HG03571 (cell line): Measurements from ENCODE around the gene ZNF345.

Experiments
- ATAC-seq: cut with Tn5 transposase; IDR thresholded peaks from one replicate; pipeline ENCODE4 v1.9.1; 2021; ENCODE audit not compliant: unreplicated experiment

ZNF345 gene

GRCh38 chr19:36916991-36917390 is 66.3 kb downstream of the ZNF345 start:
- ATAC-seq: no peak

DNA sequence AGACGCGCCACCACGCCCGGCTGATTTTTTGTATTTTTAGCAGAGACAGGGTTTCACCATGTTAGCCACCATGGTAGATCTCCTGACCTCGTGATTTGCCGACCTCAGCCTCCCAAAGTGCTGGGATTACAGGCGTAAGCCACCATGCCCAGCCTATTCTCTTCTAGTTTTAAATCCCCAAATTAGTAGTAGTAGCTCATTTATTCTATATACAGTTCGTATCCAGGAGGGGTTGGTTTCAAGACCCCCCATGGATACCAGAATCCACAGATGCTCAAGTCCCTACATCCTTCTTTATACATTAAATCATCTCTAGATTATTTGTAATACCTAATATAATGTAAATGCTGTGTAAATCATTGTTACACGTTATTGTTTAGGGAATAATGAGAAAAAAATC is 67.4 kb downstream of the ZNF345 start:
- ATAC-seq: no peak
